Stimulated activated CD8-positive, alpha-beta memory T cell treated with anti-CD3 and anti-CD28 coated beads, Interleukin-15, amount 100 ng/mL, for 24 hours (primary cell): Measurements from ENCODE around the gene ASB16.
"Not testable (repeated sequence)": the region's sequence is repeated elsewhere in the genome, so short reads cannot be mapped to it uniquely, and the experiment has no call there.

Experiments used
- DNase-seq: peaks from one replicate; pipeline ENCODE4 v3.0.0-alpha.2; 2020; ENCODE audit warnings: low read depth

ASB16 gene

GRCh38 chr17:44170499-44171201 is at the start of gene ASB16:
Gene ASB16, plus strand, starts transcription at chr17:44170704. Its CDS starts 86 bp downstream, at chr17:44170790.
- DNase-seq = no peak

GRCh38 chr17:44120851-44121605 is 49.5 kb upstream of the ASB16 start:
- no peak for DNase-seq

DNA sequence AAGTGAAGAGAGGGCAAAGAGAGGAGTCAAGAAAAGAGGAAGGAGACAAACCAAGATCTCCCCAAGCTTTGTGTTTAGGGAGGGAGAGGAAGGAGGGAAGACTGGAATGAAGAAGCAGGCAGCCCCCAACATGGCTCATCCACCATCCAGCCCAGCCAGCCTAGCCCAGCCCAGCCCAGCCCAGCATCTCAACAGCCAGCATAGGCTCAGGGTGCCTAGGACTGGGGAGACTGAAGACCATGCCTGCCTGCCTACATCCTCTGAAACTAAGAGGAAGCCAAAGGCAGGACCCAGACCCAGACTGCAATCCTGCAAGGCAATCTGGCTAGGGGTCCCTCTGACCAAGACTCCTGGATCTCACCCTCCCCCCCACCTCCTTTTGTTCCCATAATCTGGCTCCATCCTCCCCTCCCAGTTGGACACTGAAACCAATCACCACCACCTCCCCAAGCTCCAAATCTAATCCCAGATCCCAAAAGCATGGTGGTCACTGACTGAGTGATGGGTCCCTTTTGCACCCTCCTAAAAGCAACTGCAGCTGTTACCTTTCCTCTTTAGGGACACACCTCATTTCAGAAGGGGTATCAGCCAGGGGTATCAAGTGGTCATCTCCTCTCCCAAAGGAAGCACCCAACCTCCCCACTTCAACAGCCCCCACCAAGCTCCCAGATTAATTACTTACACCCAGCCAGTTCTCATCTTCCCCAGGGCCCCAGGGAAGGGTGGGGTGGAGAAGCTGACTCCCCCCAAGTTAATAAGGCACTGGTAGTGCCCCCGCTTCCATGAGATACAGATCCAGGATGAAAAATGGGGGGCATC is 48.3 kb upstream of the ASB16 start:
- DNase-seq = no peak

GRCh38 chr17:44122816-44123355 is 47.6 kb upstream of the ASB16 start:
- DNase-seq = no peak

GRCh38 chr17:44123356-44124117 is 47.0 kb upstream of the ASB16 start, which contains the start of gene HDAC5:
Gene HDAC5, minus strand, starts transcription at chr17:44123641. Its CDS starts 6,126 bp downstream, at chr17:44117515.
- DNase-seq = peak; percentile 87

GRCh38 chr17:44124118-44124438 is 46.4 kb upstream of the ASB16 start:
- DNase-seq = no peak

- DNase-seq = no peak
These were observed 42.1 kb upstream of the ASB16 start for GRCh38 chr17:44128383-44128782.

DNA sequence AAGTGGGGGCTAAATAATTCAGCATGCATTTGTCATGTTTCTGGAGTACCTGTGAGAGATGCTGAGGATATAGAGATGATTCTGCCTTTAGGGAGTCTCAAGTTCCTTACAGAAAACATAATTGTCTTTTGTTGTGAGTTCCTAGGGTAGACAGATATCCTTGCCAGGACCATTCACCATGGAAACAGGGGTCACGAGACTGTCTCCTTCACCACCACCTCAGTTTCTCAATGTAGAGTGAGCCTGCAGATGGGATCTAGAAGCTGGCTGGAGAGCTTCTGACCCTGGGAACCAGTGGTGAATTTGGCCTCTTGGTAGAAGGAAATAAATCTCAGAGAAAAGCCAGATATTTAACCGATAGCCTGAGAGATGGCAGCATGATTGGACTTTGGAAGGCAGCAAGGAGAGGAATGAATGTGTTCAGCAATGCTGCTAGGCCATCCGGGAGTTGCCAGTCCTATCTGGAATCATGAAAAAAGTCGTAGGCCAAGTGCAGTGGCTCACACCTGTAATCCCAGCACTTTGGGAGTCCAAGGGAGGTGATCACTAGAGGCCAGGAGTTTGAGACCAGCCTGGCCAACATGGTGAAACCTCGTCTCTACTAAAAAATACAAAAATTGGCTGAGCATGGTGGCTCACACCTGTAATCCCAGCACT is 39.7 kb upstream of the ASB16 start:
- DNase-seq = no peak

GRCh38 chr17:44131372-44131771 is 39.1 kb upstream of the ASB16 start:
- not testable (repeated sequence) for DNase-seq

DNA sequence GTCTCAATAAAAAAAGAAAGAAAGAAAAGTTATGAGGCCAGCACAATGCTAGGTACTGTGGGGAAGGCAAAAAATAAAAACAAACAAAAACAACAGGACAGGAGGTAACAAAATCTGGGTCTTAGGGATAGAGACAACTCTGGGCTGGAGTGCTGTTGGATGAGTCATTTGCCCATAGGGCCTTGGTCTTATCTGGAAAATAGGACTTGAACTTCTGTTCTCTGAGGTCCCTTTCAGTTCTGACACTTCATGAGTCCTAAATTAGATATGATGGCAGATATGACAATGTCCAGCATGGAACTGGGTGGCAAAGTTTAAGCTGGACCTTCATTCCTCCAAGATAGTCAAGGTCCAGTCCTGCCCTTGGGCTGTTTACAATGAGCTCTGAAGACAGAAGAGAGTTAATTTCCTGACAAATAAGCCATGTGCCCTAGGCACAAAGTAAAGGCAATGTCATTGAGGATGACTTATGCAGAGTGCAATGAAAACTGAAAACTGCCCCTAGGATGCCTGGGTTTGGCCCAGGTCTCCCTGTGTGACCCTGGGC is 38.2 kb upstream of the ASB16 start:
- DNase-seq = no peak

DNA sequence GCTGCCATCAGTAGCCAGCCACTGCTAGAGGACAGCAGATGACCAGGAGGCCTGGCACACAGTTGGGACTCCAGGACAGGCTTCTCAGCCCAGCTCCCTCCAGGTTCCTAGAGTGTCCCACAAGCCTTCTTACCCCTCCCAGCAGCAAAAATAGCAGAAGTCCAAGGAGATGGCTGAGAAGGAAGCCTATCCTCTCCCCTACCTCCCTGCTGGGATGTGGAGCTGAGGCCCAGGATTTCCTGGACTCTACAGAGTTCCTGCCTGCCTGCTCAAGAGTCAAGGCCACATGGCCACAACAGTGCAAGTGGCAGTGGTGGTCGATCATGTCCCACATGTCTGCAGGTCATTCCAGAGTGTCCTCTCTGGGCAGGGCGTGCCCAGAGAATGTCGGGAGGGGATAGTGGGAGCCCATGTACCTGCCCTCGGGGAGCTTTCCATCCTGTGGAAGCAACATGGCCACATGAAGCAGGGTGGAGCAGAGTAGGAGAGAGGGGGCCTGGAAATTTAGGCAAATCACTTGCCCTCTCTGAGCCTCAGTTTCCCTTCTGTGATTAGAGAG is 36.5 kb upstream of the ASB16 start:
- no peak for DNase-seq

DNA sequence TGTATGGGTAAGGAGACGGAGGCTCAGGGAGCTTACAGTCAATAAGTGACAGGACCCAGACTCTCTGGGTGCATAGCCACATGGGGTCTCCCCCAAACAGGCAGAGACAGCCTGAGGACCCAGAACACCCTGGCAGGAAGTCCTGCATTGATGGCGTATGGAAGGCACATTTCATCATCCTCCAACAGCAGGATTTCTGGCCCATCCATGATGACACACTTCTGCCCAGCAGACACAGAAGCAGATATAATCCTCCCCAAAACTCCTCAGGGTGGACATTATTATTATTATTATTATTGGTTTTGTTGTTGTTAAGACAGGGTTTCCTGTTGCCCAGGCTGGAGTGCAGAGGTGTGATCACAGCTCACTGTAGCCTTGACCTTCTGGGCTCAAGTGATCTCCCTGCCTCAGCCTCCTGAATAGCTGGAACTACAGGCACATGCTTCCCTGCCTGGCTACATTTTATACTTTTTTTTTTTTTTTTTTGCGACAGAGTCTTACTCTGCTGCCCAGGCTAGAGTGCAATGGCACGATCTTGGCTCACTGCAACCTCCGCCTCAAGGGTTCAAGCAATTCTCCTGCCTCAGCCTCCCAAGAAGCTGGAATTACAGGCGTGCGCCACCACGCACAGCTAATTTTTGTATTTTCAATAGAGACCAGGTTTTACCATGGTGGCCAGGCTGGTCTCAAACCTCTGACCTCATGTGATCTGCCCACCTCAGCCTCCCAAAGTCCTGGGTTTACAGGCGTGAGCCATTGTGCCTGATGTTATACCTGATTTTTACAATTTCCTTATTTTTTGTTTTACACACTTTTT is 35.5 kb upstream of the ASB16 start:
- DNase-seq = no peak

DNA sequence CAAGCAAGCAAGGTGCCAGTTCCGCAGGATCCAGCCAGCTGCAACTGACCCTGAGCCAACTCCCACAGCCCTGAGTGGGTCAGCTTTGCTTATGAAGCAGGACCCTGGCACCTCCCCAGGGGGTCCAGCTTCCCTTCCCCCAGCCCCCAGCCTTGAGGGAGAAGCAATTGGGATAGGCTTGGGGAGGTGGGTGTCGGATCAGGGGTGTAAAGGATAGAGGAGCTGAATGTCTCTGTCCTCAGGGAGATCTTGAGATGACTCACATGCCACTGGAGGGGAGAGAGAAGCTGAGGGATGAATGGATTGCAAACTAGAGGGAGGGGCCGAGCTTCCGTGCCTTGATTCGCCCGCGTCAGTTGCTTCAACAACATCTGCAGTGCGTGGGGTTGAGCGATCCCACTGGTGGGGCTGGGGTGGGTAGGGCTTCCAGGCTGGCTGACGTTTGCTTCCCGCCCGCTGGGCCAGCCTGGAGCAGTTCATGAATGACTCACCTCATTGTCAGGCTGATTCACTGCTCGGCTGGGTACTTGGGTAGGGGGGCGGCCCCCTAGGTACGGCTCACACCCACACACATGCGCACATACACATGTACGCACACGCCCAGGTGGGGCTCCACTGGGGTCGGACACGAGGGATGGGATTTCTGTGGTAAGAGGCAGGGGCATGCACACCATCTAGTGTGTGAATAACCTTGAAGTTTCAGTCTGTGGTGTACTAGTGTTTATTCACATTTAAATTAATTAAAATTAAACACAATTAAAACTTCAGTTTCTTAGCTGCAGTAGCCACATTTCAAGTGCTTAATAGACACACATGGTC is 32.4 kb upstream of the ASB16 start:
- DNase-seq = no peak

DNA sequence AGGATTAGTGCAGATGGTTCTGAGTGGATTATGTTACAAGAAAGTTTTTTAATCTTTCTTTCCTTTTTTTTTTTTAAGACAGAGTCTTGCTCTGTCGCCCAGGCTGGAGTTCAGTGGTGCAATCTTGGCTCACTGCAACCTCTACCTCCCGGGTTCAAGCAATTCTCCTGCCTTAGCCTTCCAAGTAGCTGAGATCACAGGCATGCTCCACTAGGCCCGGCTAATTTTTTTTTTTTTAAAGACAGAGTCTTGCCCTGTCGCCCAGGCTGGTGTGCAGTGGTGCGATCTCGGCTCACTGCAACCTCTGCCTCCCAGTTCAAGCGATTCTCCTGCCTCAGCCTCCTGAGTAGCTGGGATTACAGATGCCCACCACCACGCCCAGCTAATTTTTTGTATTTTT is 26.6 kb upstream of the ASB16 start:
- not testable (repeated sequence) for DNase-seq

GRCh38 chr17:44144966-44145739 is 25.4 kb upstream of the ASB16 start:
- DNase-seq = no peak

DNA sequence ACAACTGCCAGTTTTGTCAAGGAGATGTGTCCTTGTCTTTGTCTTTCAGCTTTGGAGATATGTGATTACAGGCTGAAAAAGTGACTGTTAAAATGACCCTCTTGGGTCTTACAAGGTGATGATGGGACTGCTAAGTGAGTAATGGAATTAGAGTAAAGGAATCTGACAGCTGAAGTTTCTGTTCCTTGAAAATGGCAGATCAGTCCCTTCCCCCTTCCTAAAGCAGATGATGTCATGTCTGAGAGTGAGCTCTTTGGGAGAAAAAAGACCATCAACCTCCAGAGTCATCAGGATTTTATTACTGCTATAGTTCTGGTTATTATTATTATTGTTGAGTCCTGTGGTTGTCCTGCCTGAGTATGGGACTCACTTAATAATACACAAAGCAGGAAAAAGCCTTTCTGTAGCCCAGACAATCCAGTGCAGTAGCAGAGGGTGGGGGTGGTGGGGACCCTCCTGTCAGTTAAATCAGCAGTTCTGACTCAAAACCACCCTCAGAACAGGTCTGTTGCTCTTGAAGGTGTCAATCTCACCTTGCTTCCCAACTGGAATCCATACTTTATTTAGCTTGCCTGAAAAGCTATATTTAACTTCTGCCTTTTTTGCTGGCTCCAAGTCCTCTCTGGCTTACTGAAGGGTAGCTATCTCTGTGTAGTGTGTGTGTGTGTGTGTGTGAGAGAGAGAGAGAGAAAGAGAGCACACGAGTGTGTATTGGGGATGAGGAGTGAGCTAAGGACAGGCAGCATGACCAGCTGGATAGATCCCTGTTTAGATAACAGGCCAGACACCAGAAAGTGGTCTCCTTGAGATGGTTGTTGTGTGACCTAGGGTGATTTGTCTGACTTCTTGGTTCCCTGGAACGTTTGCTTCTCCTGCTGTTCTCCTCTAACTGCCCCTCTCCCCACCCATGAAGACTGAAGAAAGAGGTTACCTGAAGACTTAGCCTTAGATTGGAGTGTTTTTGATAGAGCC is 23.8 kb upstream of the ASB16 start:
- DNase-seq = no peak

DNA sequence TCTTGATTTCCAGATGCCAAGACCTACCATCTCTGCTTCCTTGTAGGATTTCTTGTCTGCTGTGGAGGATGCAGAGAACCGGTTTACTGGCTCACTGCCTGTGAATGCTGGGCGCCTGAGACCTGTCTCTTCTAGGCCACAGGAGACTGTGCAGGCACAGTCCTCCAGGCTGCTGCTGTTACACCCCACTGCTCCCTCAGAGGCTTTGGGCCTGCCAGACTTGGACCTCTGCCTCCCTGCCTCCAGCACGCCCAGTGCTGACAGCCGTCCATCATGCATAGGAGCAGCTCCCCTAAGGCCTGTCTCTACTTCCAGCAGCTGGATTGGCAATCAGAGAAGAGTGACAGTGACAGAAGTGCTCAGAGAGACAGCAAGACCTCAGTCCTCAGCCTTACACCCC is 22.7 kb upstream of the ASB16 start:
- no peak for DNase-seq
